Esophagus muscularis mucosa (tissue), 4 donors: ENCODE measurements around the gene CENPX. TPM values are rescaled to one million over a fixed set of nuclear protein-coding genes. Genes with fewer than 3 reads are reported as not detected.

Experiments used
- DNase-seq: peaks from one replicate; pipeline ENCODE4 v3.0.0-alpha.2; 2017; ENCODE audit errors: extremely low spot score
- H3K27ac ChIP-seq, 4 donors: fragments of 200-600 bp; sonication (generic); replicated peaks in 1 of 4; 1 replicate in 3 of 4; 2 replicates in 1 of 4; pipeline ENCODE4 v1.5.1; 2016 to 2019; ENCODE audit warnings: mild to moderate bottlenecking in 1 of 4
- H3K27me3 ChIP-seq, 4 donors: fragments of 200-600 bp; sonication (generic); one replicate each; pipeline versions ENCODE4 v1.5.1 to v1.6.0; 2016 to 2019
- H3K36me3 ChIP-seq, 4 donors: fragments of 200-600 bp; sonication (generic); one replicate each; pipeline ENCODE4 v1.5.1; 2016 to 2019
- H3K4me1 ChIP-seq, 4 donors: fragments of 200-600 bp; sonication (generic); one replicate each; pipeline ENCODE4 v1.5.1; 2016 to 2019
- H3K4me3 ChIP-seq, 4 donors: fragments of 200-600 bp; sonication (generic); 1 replicate in 2 of 4; 2 replicates in 2 of 4; pipeline ENCODE4 v1.5.1; 2016 to 2019; ENCODE audit warnings: mild to moderate bottlenecking in 4 of 4, moderate library complexity in 1 of 4
- H3K9me3 ChIP-seq, 4 donors: fragments of 200-600 bp; sonication (generic); 1 replicate in 3 of 4; 2 replicates in 1 of 4; pipeline ENCODE4 v1.5.1; 2016 to 2019
- EP300 ChIP-seq: sonication (generic); formaldehyde crosslinking; IDR thresholded peaks from one replicate; pipeline ENCODE4 v1.6.1; 2017; ENCODE audit warnings: antibody characterized with exemption
- POLR2A ChIP-seq: fragments of 450-650 bp; IDR thresholded peaks from one replicate; pipeline ENCODE4 v1.6.1; 2017; ENCODE audit warnings: antibody characterized with exemption, moderate library complexity, mild to moderate bottlenecking, low read depth
- POLR2AphosphoS5 ChIP-seq, 2 donors: sonication (generic); formaldehyde crosslinking; IDR thresholded peaks; one replicate each; pipeline ENCODE4 v1.6.1; 2017; ENCODE audit warnings: antibody characterized with exemption in 2 of 2
- WGBS: methylation state at CpG from one replicate; pipeline ENCODE4 v1.1.5; 2018; 5-methylcytosine and 5-hydroxymethylcytosine counted together
- intact Hi-C: fragments of 100-400 bp; cut with DNase I; formaldehyde crosslinking; loops from one replicate; pipeline ENCODE4 v1.15.1; 2023
- total RNA-seq, 4 donors: library from RNA; depleted of rRNA; stranded (reverse); fragments of >200 nt; gene quantifications; one replicate each; pipeline versions ENCODE4 v1.1.0 to v1.2.1, GENCODE V29; 2016
- TF ChIP-seq, protein P1 (sequence below), 3 experiments: fragments of 200-600 bp in 2 of 3; fragments of 450-650 bp in 1 of 3; sonication (generic) in 2 of 3; IDR thresholded peaks; one replicate each; pipeline ENCODE4 v1.5.1; 2017 to 2019; ENCODE audit warnings: antibody characterized with exemption in 3 of 3, mild to moderate bottlenecking in 2 of 3, moderate library complexity in 1 of 3

CENPX gene
- total RNA-seq, 4 donors from 2014 or later, result 62.5 to 109 (median 95.5) TPM

DNA sequence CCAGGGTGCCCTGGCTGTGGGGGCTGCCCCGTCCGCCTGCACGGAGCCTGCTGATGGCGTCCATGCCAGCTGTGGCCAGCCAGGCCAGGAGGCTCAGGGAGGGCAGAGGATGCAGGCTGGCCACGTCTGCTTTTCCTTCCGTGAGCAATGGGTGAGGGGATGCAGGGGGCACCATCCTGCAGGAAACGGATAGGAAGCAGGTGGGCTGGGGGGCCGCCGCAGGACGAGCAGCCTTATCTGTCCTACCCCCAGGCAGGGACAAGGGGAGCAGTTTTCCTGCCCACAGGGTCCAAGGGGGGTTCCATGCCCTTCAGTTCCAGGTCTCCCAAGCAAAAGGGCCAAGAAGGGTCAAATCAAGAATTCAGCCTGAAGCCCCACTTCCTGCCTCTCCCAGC, 36.2 kb upstream of the CENPX start:
- Histone ChIP-seq H3K9me3 (no peaks in the 10 kb centered on the region), H3K4me1 (peaks cover 1 to 22% (median 8%) of the 10 kb centered on the region in 4 donors), H3K36me3 (peaks cover 63 to 100% (median 99%) of the 10 kb centered on the region in 4 donors), H3K4me3 (no peak overlapping the region), H3K27ac (no peak overlapping the region), H3K27me3 (no peaks in the 10 kb centered on the region)
- TF ChIP-seq EP300 (no peak), POLR2A (no peak), POLR2AphosphoS5 (IDR thresholded peaks at IDR 0.05) (no peak)
- TF ChIP-seq, protein P1, sequence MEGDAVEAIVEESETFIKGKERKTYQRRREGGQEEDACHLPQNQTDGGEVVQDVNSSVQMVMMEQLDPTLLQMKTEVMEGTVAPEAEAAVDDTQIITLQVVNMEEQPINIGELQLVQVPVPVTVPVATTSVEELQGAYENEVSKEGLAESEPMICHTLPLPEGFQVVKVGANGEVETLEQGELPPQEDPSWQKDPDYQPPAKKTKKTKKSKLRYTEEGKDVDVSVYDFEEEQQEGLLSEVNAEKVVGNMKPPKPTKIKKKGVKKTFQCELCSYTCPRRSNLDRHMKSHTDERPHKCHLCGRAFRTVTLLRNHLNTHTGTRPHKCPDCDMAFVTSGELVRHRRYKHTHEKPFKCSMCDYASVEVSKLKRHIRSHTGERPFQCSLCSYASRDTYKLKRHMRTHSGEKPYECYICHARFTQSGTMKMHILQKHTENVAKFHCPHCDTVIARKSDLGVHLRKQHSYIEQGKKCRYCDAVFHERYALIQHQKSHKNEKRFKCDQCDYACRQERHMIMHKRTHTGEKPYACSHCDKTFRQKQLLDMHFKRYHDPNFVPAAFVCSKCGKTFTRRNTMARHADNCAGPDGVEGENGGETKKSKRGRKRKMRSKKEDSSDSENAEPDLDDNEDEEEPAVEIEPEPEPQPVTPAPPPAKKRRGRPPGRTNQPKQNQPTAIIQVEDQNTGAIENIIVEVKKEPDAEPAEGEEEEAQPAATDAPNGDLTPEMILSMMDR (IDR thresholded peaks at IDR 0.05), result no peak
- intact Hi-C loops, result no loop called here
- no peak for DNase-seq
- WGBS, result 52% methylated on average over 10 of the region's 10 CpGs

DNA sequence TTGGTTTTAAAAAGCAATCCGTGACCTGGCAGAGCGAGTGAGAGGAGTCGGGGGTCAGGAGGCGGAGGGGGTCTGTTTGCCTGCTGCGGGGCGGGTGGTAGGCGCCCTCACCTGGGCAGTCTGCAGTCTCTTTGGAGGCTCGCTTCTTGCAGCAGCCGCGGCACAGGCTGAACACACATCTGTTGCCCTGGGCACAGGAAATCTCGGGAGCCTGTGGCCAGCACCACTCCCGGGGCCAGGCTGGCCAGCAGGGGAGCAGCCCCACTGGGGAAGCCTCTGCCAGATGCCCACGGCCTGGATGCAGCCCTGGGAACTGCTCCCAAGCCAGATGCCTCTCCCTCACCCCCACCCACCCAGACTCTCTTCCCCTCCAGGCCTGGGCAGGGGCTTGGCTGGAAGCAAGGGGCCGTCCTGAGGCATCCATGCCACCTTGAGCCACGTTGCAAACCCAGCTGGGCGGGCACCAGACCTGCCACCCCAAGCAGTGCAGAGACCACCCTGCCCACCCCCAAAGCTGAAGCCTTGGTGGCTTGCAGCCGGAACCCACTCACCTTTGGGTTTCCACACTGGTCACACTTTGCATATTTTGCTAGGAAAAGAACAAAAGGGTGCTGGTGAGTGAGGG, 35.7 kb upstream of the CENPX start:
- 81% methylated on average over 10 of the region's 17 CpGs for WGBS
- peaks cover 64 to 99% (median 99%) of the 10 kb centered on the region in 4 donors for H3K36me3 ChIP-seq
- DNase-seq, result no peak
- H3K27me3 ChIP-seq, result no peaks in the 10 kb centered on the region
- no peaks in the 10 kb centered on the region for H3K9me3 ChIP-seq
- peaks cover 3 to 22% (median 9%) of the 10 kb centered on the region in 4 donors for H3K4me1 ChIP-seq
- no peak overlapping the region for H3K4me3 ChIP-seq
- intact Hi-C loops, result no loop called here
- TF ChIP-seq EP300 (no peak), POLR2A (no peak), POLR2AphosphoS5 (IDR thresholded peaks at IDR 0.05) (no peak)
- TF ChIP-seq, protein P1 (IDR thresholded peaks at IDR 0.05), result no peak
- H3K27ac ChIP-seq, result no peak overlapping the region

DNA sequence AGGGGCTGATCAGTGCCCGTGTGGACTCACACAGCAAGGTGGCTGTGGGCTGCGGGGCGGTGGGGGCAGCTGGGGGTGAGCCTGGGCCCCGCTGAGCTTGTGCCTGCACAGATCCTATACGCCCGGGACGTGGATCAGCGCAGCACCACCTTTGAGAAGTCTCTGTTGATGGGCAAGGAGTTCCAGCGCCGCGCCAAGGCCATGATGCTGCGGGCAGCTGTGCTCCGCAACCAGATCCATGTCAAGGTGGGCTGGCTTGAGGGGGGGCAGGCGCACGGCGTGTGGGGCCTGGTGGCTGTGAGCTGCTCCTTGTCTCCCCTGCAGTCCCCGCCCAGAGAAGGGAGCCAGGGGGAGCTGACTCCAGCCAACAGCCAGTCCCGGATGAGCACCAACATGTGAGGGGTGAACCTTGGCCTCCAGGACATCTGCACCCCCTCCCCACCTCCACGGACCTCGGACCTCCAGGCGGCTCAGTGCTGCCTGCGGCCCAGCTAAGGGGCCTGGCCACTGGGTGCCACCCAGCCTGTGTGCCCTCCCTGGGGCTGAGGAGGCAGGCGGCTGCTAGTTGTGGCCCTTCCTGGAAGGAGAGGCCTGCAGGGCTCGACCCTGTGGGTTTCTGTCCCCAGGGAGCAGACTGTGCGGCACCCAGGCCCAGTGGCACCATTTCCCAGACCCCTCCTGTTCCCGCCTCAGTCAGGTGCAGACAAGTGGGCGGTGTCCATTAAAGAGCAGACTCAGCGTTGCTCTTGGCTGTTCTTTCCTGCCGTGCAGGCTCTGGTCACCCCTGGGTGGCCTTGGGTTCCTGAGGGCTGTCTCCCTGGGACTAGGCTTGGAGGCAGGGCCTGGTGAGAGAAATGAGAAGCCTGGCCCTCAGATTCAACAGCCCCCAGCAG, 34.3 kb upstream of the CENPX start:
- no peak for DNase-seq
- intact Hi-C loops, result no loop called here
- no peak overlapping the region for H3K27ac ChIP-seq
- no peaks in the 10 kb centered on the region for H3K27me3 ChIP-seq
- H3K4me3 ChIP-seq, result no peak overlapping the region
- WGBS, result 66% methylated on average over 8 of the region's 29 CpGs
- no peaks in the 10 kb centered on the region for H3K9me3 ChIP-seq
- peaks cover 14 to 31% (median 21%) of the 10 kb centered on the region in 4 donors for H3K4me1 ChIP-seq
- H3K36me3 ChIP-seq, result peaks cover 55 to 89% (median 87%) of the 10 kb centered on the region in 4 donors
- TF ChIP-seq POLR2A (no peak), EP300 (no peak), POLR2AphosphoS5 (IDR thresholded peaks at IDR 0.05) (no peak)
- TF ChIP-seq, protein P1 (IDR thresholded peaks at IDR 0.05), result no peak

DNA sequence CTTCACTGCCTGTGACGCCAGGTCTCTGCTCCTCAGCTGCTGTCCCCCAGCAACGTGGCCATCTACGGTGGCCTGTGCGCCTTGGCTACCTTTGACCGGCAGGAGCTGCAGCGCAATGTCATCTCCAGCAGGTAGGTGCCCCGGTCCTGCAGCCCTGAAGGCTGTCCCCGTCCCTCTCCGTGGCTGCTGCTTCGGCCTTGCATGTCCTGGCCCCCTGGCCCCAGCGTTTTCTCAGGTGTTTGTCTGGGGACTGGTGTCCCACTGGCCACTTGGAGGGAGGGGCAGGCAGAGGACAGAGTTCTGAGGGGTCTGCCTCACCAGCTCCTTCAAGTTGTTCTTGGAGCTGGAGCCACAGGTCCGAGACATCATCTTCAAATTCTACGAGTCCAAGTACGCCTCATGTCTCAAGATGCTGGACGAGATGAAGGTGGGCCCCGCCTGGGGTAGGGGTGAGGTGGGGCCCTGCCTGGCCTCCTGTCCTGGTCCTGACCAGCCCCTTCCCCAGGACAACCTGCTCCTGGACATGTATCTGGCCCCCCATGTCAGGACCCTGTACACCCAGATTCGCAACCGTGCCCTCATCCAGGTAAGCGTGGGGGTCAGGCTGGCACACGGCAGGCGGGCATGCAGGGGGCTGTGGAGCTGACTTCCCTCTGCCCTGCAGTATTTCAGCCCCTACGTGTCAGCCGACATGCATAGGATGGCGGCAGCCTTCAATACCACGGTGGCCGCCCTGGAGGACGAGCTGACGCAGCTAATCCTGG, 33.5 kb upstream of the CENPX start:
- Histone ChIP-seq H3K27me3 (no peaks in the 10 kb centered on the region), H3K27ac (no peak overlapping the region), H3K4me3 (no peak overlapping the region), H3K9me3 (no peaks in the 10 kb centered on the region), H3K4me1 (peaks cover 14 to 33% (median 21%) of the 10 kb centered on the region in 4 donors), H3K36me3 (peaks cover 50 to 80% (median 79%) of the 10 kb centered on the region in 4 donors)
- intact Hi-C loops, result no loop called here
- DNase-seq, result no peak
- no peak for TF ChIP-seq EP300
- no peak for TF ChIP-seq POLR2AphosphoS5 (IDR thresholded peaks at IDR 0.05)
- TF ChIP-seq, protein P1 (IDR thresholded peaks at IDR 0.05), result no peak
- TF ChIP-seq POLR2A, result no peak
- 91% methylated on average over 14 of the region's 28 CpGs for WGBS
